Endometrial microvascular endothelial cells (primary cell): ENCODE data around the gene DAB1. TPM values are rescaled to one million over a fixed set of nuclear protein-coding genes. Genes with fewer than 3 reads are reported as not detected.

Experiments
- in situ Hi-C: cut with HindIII; loops from 2 replicates; pipeline ENCODE4 v1.10.0; 2017; ENCODE audit warnings: low sequenced_read_pairs, low pct_unique_long_range_greater_than_20kb; ENCODE audit errors: inconsistent ontology term
- total RNA-seq: library from RNA; depleted of rRNA; stranded (reverse); fragments of >200 nt; gene quantifications from one replicate; pipeline ENCODE4 v1.2.3, GENCODE V29; 2015; ENCODE audit errors: inconsistent ontology term

The DAB1 gene
- total RNA-seq, 1 donor from 2014 or later: not detected

- in situ Hi-C loops: no loop called here
These were observed 94.8 kb downstream of the DAB1 start for GRCh38 chr1:57329001-57329527.

- in situ Hi-C loops: no loop called here
These were observed 95.9 kb downstream of the DAB1 start for GRCh38 chr1:57327946-57328345.

GRCh38 chr1:57327336-57327735 lies 96.5 kb downstream of the DAB1 start:
- in situ Hi-C loops: no loop called here

GRCh38 chr1:57325536-57325935 lies 98.3 kb downstream of the DAB1 start:
- in situ Hi-C loops: no loop called here

- in situ Hi-C loops: no loop called here
These were observed 98.7 kb downstream of the DAB1 start for GRCh38 chr1:57325117-57325516.

GRCh38 chr1:57324388-57324787 lies 99.5 kb downstream of the DAB1 start:
- in situ Hi-C loops: no loop called here

GRCh38 chr1:57321776-57322175 lies 102.1 kb downstream of the DAB1 start:
- in situ Hi-C loops: no loop called here

- in situ Hi-C loops: no loop called here
These were observed 104.1 kb downstream of the DAB1 start for GRCh38 chr1:57319791-57320190.

GRCh38 chr1:57319165-57319564 lies 104.7 kb downstream of the DAB1 start:
- in situ Hi-C loops: no loop called here

- in situ Hi-C loops: no loop called here
These were observed 107.0 kb downstream of the DAB1 start for GRCh38 chr1:57316861-57317260.

- in situ Hi-C loops: no loop called here
These were observed 107.6 kb downstream of the DAB1 start for GRCh38 chr1:57316291-57316690.

- in situ Hi-C loops: no loop called here
These were observed 111.0 kb downstream of the DAB1 start for GRCh38 chr1:57312869-57313268.

GRCh38 chr1:57311411-57311810 lies 112.4 kb downstream of the DAB1 start:
- in situ Hi-C loops: no loop called here

- in situ Hi-C loops: no loop called here
These were observed 112.9 kb downstream of the DAB1 start for GRCh38 chr1:57311006-57311405.

GRCh38 chr1:57309630-57310029 lies 114.2 kb downstream of the DAB1 start:
- in situ Hi-C loops: no loop called here

- in situ Hi-C loops: no loop called here
These were observed 116.3 kb downstream of the DAB1 start for GRCh38 chr1:57307392-57308170.

- in situ Hi-C loops: no loop called here
These were observed 119.3 kb downstream of the DAB1 start for GRCh38 chr1:57304591-57304990.

- in situ Hi-C loops: no loop called here
These were observed 120.9 kb downstream of the DAB1 start for GRCh38 chr1:57302812-57303596.

GRCh38 chr1:57300186-57300585 lies 123.7 kb downstream of the DAB1 start:
- in situ Hi-C loops: no loop called here

GRCh38 chr1:57296726-57297250 lies 127.1 kb downstream of the DAB1 start:
- in situ Hi-C loops: no loop called here
